HepG2 (cell line): ENCODE measurements around the gene MTA2. TPM values are rescaled to one million over a fixed set of nuclear protein-coding genes. Genes with fewer than 3 reads are reported as not detected.

Source experiments
- HNF4A ChIP-seq: sonication (generic); formaldehyde crosslinking; IDR thresholded peaks from 2 replicates; pipeline ENCODE4 v1.4.0; 2020; ENCODE audit warnings: missing genetic modification reagents
- MATR3 ChIP-seq: sonication (generic); formaldehyde crosslinking; IDR thresholded peaks from 2 replicates; pipeline ENCODE4 v1.4.0; 2020; ENCODE audit warnings: missing genetic modification reagents
- MLLT10 ChIP-seq: sonication (generic); formaldehyde crosslinking; IDR thresholded peaks from 2 replicates; pipeline ENCODE4 v1.4.0; 2020; ENCODE audit warnings: missing genetic modification reagents
- NCOR1 ChIP-seq: fragments of 200-600 bp; sonication (generic); IDR thresholded peaks from 2 replicates; pipeline ENCODE4 v1.7.0; 2017; ENCODE audit warnings: antibody characterized with exemption, low read length, borderline replicate concordance
- PRDM10 ChIP-seq: sonication (generic); formaldehyde crosslinking; IDR thresholded peaks from 2 replicates; pipeline ENCODE4 v1.4.0; 2020; ENCODE audit warnings: low read depth, missing genetic modification reagents
- ZHX2 ChIP-seq, 2 experiments: sonication (generic) in 1 of 2; formaldehyde crosslinking in 1 of 2; IDR thresholded peaks; 2 replicates each; pipeline versions ENCODE4 v1.6.1 to v1.9.0; 2014 to 2022; ENCODE audit warnings: antibody characterized with exemption in 1 of 2, borderline replicate concordance in 1 of 2, inconsistent platforms in 1 of 2, low read depth in 1 of 2, missing genetic modification reagents in 1 of 2
- ZNF33A ChIP-seq: sonication (generic); formaldehyde crosslinking; IDR thresholded peaks from 2 replicates; pipeline ENCODE4 v1.5.1; 2020; ENCODE audit warnings: missing genetic modification reagents, mild to moderate bottlenecking, moderate library complexity, borderline replicate concordance
- ZNF552 ChIP-seq: sonication (generic); formaldehyde crosslinking; IDR thresholded peaks from 2 replicates; pipeline ENCODE4 v1.9.0; 2022; ENCODE audit warnings: missing genetic modification reagents, mild to moderate bottlenecking, borderline replicate concordance
- ZNF567 ChIP-seq: sonication (generic); formaldehyde crosslinking; IDR thresholded peaks from 2 replicates; pipeline ENCODE4 v1.8.1; 2023; ENCODE audit warnings: mild to moderate bottlenecking, missing genetic modification reagents, borderline replicate concordance
- ZNF788 ChIP-seq: sonication (generic); formaldehyde crosslinking; IDR thresholded peaks from 2 replicates; pipeline ENCODE4 v1.5.0; 2020; ENCODE audit warnings: mild to moderate bottlenecking, missing genetic modification reagents, borderline replicate concordance
- ZSCAN12 ChIP-seq: sonication (generic); formaldehyde crosslinking; IDR thresholded peaks from 2 replicates; pipeline ENCODE4 v1.9.0; 2021; ENCODE audit warnings: mild to moderate bottlenecking, missing genetic modification reagents
- ZSCAN9 ChIP-seq: IDR thresholded peaks from 2 replicates; pipeline ENCODE4 v1.6.1; 2016; ENCODE audit warnings: borderline replicate concordance
- polyA plus RNA-seq, 8 experiments: library from polyadenylated mRNA; depleted of rRNA in 3 of 8; stranded (reverse) in 7 of 8; unstranded in 1 of 8; fragments of >200 nt; fragmentation: Illumina TruSeq in 4 of 8; extraction: Trizol in 4 of 8; gene quantifications; 2 replicates each; pipeline versions ENCODE4 v1.2.1 to v1.2.3, GENCODE V29; 2011 to 2016; ENCODE audit warnings: low read depth in 4 of 8, missing spikeins in 1 of 8, mixed read lengths in 1 of 8; ENCODE audit not compliant: insufficient read depth in 1 of 8
- total RNA-seq, 5 experiments: library from RNA; depleted of rRNA; stranded (reverse); fragments of >200 nt; fragmentation: Illumina TruSeq; extraction: Trizol; gene quantifications; 2 replicates each; pipeline ENCODE4 v1.2.3, GENCODE V29; 2016; ENCODE audit warnings: low read depth in 1 of 5
- TF ChIP-seq, protein P1 (sequence below): fragments of 450-650 bp; IDR thresholded peaks from 2 replicates; pipeline ENCODE4 v1.6.1; 2016
- TF ChIP-seq, protein P2 (sequence below): sonication (generic); formaldehyde crosslinking; IDR thresholded peaks from 2 replicates; pipeline ENCODE4 v1.8.0; 2022; ENCODE audit warnings: low read depth, missing genetic modification reagents
- TF ChIP-seq, protein P3 (sequence below): IDR thresholded peaks from 2 replicates; pipeline ENCODE4 v1.6.1; 2016; ENCODE audit warnings: mild to moderate bottlenecking, missing biosample characterization, missing genetic modification reagents

MTA2 gene
- total and polyA plus RNA-seq, 2 of the 13 experiments (the other 11 are each of a cell fraction or from before 2014, with no cell fraction given): 14.0 to 70.0 TPM

GRCh38 chr11:62548545-62549335, 52.9 kb downstream of the MTA2 start (continued):
- TF ChIP-seq PRDM10 (CRISPR knock-in tag) (no peak), ZNF788 (peak; percentile 33; the same call in 1 of the 2 replicates), ZNF33A (CRISPR knock-in tag) (no peak), ZNF567 (CRISPR knock-in tag) (no peak), ZNF552 (CRISPR knock-in tag) (no peak), MLLT10 (CRISPR knock-in tag) (no peak), HNF4A (CRISPR knock-in tag) (peak; percentile 86), ZHX2 (IDR thresholded peaks at IDR 0.05; ENCODE audit: low read depth) (no peak), ZHX2 (CRISPR knock-in tag; IDR thresholded peaks at IDR 0.05; ENCODE audit: borderline replicate concordance) (no peak), ZSCAN12 (CRISPR knock-in tag) (no peak), MATR3 (no peak), NCOR1 (no peak), ZSCAN9 (CRISPR knock-in tag) (no peak)
- TF ChIP-seq, protein P1, sequence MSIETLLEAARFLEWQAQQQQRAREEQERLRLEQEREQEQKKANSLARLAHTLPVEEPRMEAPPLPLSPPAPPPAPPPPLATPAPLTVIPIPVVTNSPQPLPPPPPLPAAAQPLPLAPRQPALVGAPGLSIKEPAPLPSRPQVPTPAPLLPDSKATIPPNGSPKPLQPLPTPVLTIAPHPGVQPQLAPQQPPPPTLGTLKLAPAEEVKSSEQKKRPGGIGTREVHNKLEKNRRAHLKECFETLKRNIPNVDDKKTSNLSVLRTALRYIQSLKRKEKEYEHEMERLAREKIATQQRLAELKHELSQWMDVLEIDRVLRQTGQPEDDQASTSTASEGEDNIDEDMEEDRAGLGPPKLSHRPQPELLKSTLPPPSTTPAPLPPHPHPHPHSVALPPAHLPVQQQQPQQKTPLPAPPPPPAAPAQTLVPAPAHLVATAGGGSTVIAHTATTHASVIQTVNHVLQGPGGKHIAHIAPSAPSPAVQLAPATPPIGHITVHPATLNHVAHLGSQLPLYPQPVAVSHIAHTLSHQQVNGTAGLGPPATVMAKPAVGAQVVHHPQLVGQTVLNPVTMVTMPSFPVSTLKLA: no peak
- TF ChIP-seq, protein P2, sequence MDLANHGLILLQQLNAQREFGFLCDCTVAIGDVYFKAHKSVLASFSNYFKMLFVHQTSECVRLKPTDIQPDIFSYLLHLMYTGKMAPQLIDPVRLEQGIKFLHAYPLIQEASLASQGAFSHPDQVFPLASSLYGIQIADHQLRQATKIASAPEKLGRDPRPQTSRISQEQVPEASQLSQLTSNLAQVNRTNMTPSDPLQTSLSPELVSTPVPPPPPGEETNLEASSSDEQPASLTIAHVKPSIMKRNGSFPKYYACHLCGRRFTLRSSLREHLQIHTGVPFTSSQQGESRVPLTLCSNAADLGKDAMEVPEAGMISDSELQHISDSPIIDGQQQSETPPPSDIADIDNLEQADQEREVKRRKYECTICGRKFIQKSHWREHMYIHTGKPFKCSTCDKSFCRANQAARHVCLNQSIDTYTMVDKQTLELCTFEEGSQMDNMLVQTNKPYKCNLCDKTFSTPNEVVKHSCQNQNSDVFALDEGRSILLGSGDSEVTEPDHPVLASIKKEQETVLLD: no peak
- TF ChIP-seq, protein P3, sequence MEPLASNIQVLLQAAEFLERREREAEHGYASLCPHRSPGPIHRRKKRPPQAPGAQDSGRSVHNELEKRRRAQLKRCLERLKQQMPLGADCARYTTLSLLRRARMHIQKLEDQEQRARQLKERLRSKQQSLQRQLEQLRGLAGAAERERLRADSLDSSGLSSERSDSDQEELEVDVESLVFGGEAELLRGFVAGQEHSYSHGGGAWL: no peak
